HepG2 (cell line): ENCODE results near the gene BCAP29.

ENCODE experiments used
- CBX5 ChIP-seq: sonication (generic); formaldehyde crosslinking; IDR thresholded peaks from 2 replicates; pipeline ENCODE4 v1.4.0; 2020; ENCODE audit warnings: missing genetic modification reagents, borderline replicate concordance
- CTCF ChIP-seq: sonication (generic); formaldehyde crosslinking; IDR thresholded peaks from 2 replicates; pipeline ENCODE4 v1.5.0; 2020; ENCODE audit warnings: mild to moderate bottlenecking, missing genetic modification reagents, moderate library complexity
- FOXM1 ChIP-seq: sonication (generic); formaldehyde crosslinking; IDR thresholded peaks from 2 replicates; pipeline ENCODE4 v1.5.0; 2020; ENCODE audit warnings: missing genetic modification reagents
- HNRNPUL1 ChIP-seq: fragments of 200-400 bp; formaldehyde crosslinking; IDR thresholded peaks from 2 replicates; pipeline ENCODE4 v1.6.1; 2017; ENCODE audit warnings: low read depth, mild to moderate bottlenecking, low read length, moderate library complexity
- POLR2AphosphoS5 ChIP-seq: IDR thresholded peaks from 2 replicates; pipeline ENCODE4 v1.6.1; 2012; ENCODE audit warnings: low read depth, low read length
- RFX5 ChIP-seq: IDR thresholded peaks from 2 replicates; pipeline ENCODE4 v1.6.1; 2011; ENCODE audit warnings: low read depth, low read length, improper control_type of control experiment
- SAP130 ChIP-seq: IDR thresholded peaks from 2 replicates; pipeline ENCODE4 v1.6.1; 2016; ENCODE audit warnings: low read depth
- TF ChIP-seq, protein P1 (sequence below): sonication (generic); formaldehyde crosslinking; IDR thresholded peaks from 2 replicates; pipeline ENCODE4 v1.9.0; 2021; ENCODE audit warnings: missing genetic modification reagents, borderline replicate concordance

DNA sequence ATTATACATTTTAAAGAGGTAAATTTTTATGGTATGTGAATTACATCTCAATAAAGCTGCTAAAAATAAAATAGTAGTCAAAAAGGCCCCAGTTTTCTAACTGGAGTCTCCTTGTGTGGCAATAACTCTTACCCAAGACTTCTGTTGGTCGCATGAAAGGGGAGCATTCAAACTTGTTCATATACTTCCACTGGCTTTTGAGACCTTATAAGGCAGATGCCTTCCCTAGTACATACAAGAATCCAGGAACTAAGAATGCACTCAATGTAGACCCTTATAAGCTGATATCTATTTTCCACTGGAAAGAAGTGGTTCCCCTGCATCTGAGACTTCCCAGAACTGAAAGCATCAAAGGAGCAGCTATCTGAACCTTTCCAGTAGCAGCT lies 13.0 kb downstream of the BCAP29 start:
- TF ChIP-seq, protein P1, sequence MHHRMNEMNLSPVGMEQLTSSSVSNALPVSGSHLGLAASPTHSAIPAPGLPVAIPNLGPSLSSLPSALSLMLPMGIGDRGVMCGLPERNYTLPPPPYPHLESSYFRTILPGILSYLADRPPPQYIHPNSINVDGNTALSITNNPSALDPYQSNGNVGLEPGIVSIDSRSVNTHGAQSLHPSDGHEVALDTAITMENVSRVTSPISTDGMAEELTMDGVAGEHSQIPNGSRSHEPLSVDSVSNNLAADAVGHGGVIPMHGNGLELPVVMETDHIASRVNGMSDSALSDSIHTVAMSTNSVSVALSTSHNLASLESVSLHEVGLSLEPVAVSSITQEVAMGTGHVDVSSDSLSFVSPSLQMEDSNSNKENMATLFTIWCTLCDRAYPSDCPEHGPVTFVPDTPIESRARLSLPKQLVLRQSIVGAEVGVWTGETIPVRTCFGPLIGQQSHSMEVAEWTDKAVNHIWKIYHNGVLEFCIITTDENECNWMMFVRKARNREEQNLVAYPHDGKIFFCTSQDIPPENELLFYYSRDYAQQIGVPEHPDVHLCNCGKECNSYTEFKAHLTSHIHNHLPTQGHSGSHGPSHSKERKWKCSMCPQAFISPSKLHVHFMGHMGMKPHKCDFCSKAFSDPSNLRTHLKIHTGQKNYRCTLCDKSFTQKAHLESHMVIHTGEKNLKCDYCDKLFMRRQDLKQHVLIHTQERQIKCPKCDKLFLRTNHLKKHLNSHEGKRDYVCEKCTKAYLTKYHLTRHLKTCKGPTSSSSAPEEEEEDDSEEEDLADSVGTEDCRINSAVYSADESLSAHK (CRISPR knock-in tag): no peak
- no peak for TF ChIP-seq RFX5
- TF ChIP-seq HNRNPUL1: no peak
- TF ChIP-seq SAP130 (CRISPR knock-in tag): no peak
- no peak for TF ChIP-seq CTCF (CRISPR knock-in tag)
- no peak for TF ChIP-seq FOXM1
- no peak for TF ChIP-seq POLR2AphosphoS5
- no peak for TF ChIP-seq CBX5 (CRISPR knock-in tag)
